Sigmoid colon (tissue), 4 donors: ENCODE measurements around the gene CEACAM20.
A peak's percentile ranks its signal among the peaks of the same experiment; 100 is the strongest.

Source experiments
- POLR2AphosphoS5 ChIP-seq, 4 donors: sonication (generic); formaldehyde crosslinking; IDR thresholded peaks; one replicate each; pipeline ENCODE4 v1.6.1; 2017; ENCODE audit warnings: antibody characterized with exemption in 4 of 4
- TF ChIP-seq, protein P1 (sequence below), 4 experiments: fragments of 450-650 bp in 3 of 4; fragments of 200-600 bp in 1 of 4; IDR thresholded peaks; one replicate each; pipeline ENCODE4 v1.5.1; 2016 to 2019; ENCODE audit warnings: antibody characterized with exemption in 4 of 4, mild to moderate bottlenecking in 3 of 4, moderate library complexity in 2 of 4

DNA sequence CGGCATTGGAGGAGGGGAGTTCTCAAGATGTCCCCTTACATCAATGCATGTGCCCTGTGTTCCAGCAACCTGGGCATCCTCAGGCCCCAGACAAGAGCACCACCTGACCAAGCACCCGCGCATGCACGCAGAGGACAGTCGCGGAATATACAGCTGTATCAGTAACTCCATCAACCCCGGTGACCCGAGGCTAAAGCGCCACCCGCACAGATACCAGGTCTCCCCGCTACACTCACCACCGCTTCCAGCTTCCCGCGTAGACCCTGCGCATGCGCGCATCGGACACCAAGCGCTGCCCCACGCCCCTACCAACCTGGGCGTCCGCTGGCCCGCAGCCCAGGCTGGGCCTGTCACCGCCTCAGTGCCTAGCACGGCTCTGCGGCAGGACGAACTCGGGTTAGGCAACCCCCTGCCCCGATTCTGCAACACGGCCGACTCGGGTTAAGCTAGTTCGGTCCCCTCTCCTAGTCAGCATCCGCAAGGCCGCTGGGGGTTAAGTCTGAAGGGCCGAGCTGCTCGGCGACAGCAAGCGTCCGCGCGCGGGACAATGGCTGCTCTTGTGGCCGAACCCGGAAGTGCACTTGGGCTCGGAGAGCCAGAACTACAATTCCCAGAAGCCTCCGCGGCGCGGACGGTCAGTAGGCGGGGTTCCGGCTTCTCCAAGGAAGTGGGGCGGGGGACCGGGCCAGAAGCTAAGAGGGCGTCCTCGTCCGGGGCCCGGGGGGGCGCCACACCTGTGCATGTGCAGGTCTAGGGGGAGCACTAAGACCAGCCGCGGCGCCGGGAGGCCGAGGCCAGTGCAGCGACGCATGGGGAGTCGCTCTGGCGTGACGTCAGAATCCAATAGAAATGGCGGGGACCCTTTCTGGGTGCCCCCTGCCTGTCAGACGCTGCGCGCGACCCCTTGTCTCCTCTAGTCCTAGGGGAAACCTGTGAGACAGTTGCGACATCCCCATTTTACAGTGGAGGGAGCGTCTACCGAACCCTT, 29.2 kb downstream of the CEACAM20 start, which contains the start of gene ZNF180:
- TF ChIP-seq, protein P1, sequence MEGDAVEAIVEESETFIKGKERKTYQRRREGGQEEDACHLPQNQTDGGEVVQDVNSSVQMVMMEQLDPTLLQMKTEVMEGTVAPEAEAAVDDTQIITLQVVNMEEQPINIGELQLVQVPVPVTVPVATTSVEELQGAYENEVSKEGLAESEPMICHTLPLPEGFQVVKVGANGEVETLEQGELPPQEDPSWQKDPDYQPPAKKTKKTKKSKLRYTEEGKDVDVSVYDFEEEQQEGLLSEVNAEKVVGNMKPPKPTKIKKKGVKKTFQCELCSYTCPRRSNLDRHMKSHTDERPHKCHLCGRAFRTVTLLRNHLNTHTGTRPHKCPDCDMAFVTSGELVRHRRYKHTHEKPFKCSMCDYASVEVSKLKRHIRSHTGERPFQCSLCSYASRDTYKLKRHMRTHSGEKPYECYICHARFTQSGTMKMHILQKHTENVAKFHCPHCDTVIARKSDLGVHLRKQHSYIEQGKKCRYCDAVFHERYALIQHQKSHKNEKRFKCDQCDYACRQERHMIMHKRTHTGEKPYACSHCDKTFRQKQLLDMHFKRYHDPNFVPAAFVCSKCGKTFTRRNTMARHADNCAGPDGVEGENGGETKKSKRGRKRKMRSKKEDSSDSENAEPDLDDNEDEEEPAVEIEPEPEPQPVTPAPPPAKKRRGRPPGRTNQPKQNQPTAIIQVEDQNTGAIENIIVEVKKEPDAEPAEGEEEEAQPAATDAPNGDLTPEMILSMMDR (IDR thresholded peaks at IDR 0.05) = peak; percentile 46 to 72 (median 68)
- TF ChIP-seq POLR2AphosphoS5 (IDR thresholded peaks at IDR 0.05) = peak; percentile 76 to 95 (median 86)
